Thyroid gland (tissue), 4 donors: Measurements from ENCODE around the gene DTYMK. TPM values are rescaled to one million over a fixed set of nuclear protein-coding genes. Genes with fewer than 3 reads are reported as not detected.

Source experiments
- DNase-seq, 2 donors: peaks; one replicate each; pipeline ENCODE4 v3.0.0-alpha.2; 2019
- H3K27ac ChIP-seq, 3 donors: fragments of 200-600 bp; sonication (generic); 1 replicate in 2 of 3; 2 replicates in 1 of 3; pipeline ENCODE4 v1.5.1; 2016 to 2019; ENCODE audit warnings: mild to moderate bottlenecking in 1 of 3, moderate library complexity in 1 of 3
- H3K27me3 ChIP-seq: fragments of 200-600 bp; sonication (generic); one replicate; pipeline ENCODE4 v1.5.1; 2019
- H3K36me3 ChIP-seq, 2 donors: fragments of 200-600 bp; sonication (generic); one replicate each; pipeline ENCODE4 v1.5.1; 2016 to 2019
- H3K4me1 ChIP-seq, 2 donors: fragments of 200-600 bp; sonication (generic); one replicate each; pipeline ENCODE4 v1.5.1; 2017 to 2019
- H3K4me3 ChIP-seq, 3 donors: fragments of 200-600 bp; sonication (generic); replicated peaks in 1 of 3; 1 replicate in 2 of 3; 2 replicates in 1 of 3; pipeline ENCODE4 v1.5.1; 2016; ENCODE audit warnings: mild to moderate bottlenecking in 1 of 3
- H3K9me3 ChIP-seq: fragments of 200-600 bp; sonication (generic); one replicate; pipeline ENCODE4 v1.5.1; 2017
- POLR2A ChIP-seq, 2 donors: fragments of 450-650 bp; IDR thresholded peaks; one replicate each; pipeline ENCODE4 v1.6.1; 2017; ENCODE audit warnings: antibody characterized with exemption in 2 of 2, mild to moderate bottlenecking in 2 of 2, moderate library complexity in 1 of 2
- WGBS, 2 donors: methylation state at CpG; one replicate each; pipeline ENCODE4 v1.1.5; 2017; 5-methylcytosine and 5-hydroxymethylcytosine counted together
- intact Hi-C: fragments of 100-400 bp; cut with DNase I; formaldehyde crosslinking; loops from one replicate; pipeline ENCODE4 v1.15.1; 2023
- total RNA-seq, 4 donors: library from RNA; depleted of rRNA; stranded (reverse); fragments of >200 nt; gene quantifications; one replicate each; pipeline ENCODE4 v1.2.3, GENCODE V29; 2016
- TF ChIP-seq, protein P1 (sequence below), 6 experiments: fragments of 200-600 bp in 3 of 6; fragments of 450-650 bp in 3 of 6; sonication (generic) in 3 of 6; IDR thresholded peaks; one replicate each; pipeline ENCODE4 v1.5.1; 2016 to 2019; ENCODE audit warnings: antibody characterized with exemption in 6 of 6, mild to moderate bottlenecking in 2 of 6, inconsistent platforms in 1 of 6, moderate library complexity in 1 of 6

Gene DTYMK
- total RNA-seq, 4 donors from 2014 or later, result 9.6 to 24.0 (median 15.7) TPM

DNA sequence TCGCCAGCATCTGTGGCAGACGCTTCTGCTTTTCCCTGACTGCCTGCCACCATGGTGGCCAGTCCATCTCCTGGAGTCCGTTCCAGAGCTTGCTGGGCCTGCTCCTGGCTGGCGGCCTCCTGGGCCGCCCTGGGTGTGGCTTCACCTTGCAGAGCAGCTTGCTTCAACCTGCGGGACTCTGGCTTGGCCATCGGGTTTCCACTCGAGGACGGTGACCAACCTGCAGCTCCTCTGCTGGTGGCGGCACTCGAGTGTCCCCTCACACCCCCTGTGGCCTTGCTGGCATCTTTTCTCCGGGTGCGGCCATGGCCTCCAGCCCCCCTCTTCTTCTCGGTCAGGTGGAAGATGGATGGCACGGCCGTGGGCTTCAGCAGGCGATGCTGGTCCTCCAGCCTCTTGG lies 53.1 kb downstream of the DTYMK start:
- H3K4me1 ChIP-seq, result peaks cover 15 to 25% of the 10 kb centered on the region in 2 donors
- WGBS, 2 donors, result 93 to 94% methylated on average over 17 of the region's 17 CpGs
- DNase-seq, result no peak
- H3K27me3 ChIP-seq, result no peaks in the 10 kb centered on the region
- intact Hi-C loops, result no loop called here
- TF ChIP-seq, protein P1, sequence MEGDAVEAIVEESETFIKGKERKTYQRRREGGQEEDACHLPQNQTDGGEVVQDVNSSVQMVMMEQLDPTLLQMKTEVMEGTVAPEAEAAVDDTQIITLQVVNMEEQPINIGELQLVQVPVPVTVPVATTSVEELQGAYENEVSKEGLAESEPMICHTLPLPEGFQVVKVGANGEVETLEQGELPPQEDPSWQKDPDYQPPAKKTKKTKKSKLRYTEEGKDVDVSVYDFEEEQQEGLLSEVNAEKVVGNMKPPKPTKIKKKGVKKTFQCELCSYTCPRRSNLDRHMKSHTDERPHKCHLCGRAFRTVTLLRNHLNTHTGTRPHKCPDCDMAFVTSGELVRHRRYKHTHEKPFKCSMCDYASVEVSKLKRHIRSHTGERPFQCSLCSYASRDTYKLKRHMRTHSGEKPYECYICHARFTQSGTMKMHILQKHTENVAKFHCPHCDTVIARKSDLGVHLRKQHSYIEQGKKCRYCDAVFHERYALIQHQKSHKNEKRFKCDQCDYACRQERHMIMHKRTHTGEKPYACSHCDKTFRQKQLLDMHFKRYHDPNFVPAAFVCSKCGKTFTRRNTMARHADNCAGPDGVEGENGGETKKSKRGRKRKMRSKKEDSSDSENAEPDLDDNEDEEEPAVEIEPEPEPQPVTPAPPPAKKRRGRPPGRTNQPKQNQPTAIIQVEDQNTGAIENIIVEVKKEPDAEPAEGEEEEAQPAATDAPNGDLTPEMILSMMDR (IDR thresholded peaks at IDR 0.05), result no peak
- no peak for TF ChIP-seq POLR2A (IDR thresholded peaks at IDR 0.05)
- no peak overlapping the region for H3K4me3 ChIP-seq
- no peaks in the 10 kb centered on the region for H3K9me3 ChIP-seq
- H3K36me3 ChIP-seq, result peaks cover 13% of the 10 kb centered on the region in 2 donors
- no peak overlapping the region for H3K27ac ChIP-seq

- intact Hi-C loops, result no loop called here
- peaks cover 10 to 19% of the 10 kb centered on the region in 2 donors for H3K4me1 ChIP-seq
- H3K4me3 ChIP-seq, result no peak overlapping the region
- TF ChIP-seq, protein P1 (IDR thresholded peaks at IDR 0.05), result no peak
- no peak for TF ChIP-seq POLR2A (IDR thresholded peaks at IDR 0.05)
- no peaks in the 10 kb centered on the region for H3K27me3 ChIP-seq
- H3K36me3 ChIP-seq, result peaks cover 13% of the 10 kb centered on the region in 2 donors
- H3K9me3 ChIP-seq, result no peaks in the 10 kb centered on the region
- DNase-seq, result no peak
- H3K27ac ChIP-seq, result no peak overlapping the region
- WGBS, 2 donors, result 95% methylated on average over 29 to 39 of the region's 39 CpGs
These were observed 53.9 kb downstream of the DTYMK start for GRCh38 chr2:241632478-241633325.

DNA sequence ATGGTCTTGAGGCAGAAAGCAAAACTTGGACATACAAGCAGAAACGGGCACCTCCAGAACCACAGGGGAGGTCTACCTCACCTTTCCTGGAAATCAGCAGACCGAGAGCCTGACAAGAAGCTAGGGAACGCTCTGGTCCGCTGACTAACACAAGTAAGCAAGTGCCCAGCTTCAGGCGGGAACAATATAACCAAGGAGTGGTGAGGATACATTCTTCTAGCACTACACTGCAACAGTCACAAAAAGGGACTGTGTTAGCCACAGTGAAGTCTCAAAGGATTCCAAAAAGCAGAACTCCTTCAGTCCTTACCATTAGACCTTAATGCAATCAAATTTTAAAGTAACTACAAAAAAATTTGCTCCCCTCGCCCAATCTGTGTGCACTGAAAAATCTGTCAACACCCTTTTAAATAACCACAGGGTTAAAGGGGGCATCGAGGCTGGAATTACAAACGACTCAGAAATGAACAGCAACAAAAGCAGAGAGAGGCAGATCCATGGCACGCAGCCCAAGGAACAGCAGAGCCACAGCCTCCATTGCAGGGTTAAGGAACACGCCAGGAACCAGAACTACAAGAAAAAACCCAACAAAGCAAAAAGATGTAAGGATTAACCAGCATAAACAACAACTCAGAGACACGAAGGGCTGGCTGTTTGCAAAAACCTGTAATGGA lies 56.7 kb downstream of the DTYMK start:
- TF ChIP-seq, protein P1 (IDR thresholded peaks at IDR 0.05), result no peak
- no peak for TF ChIP-seq POLR2A (IDR thresholded peaks at IDR 0.05)
- intact Hi-C loops, result no loop called here
- peak; percentile 85 for DNase-seq
- no peaks in the 10 kb centered on the region for H3K9me3 ChIP-seq
- peaks cover 13% of the 10 kb centered on the region in 2 donors for H3K36me3 ChIP-seq
- peaks cover 0 to 10% of the 10 kb centered on the region in 2 donors for H3K4me1 ChIP-seq
- no peak overlapping the region for H3K4me3 ChIP-seq
- no peaks in the 10 kb centered on the region for H3K27me3 ChIP-seq
- WGBS, 2 donors, result 59 to 65% methylated on average over 11 of the region's 11 CpGs
- H3K27ac ChIP-seq, result peak overlapping the region in 2 of 3 donors; percentile 17 to 43

GRCh38 chr2:241627675-241628074 lies 58.9 kb downstream of the DTYMK start:
- Histone ChIP-seq H3K9me3 (no peaks in the 10 kb centered on the region), H3K27ac (no peak overlapping the region), H3K36me3 (peaks cover 2 to 3% of the 10 kb centered on the region in 2 donors), H3K27me3 (no peaks in the 10 kb centered on the region), H3K4me3 (no peak overlapping the region), H3K4me1 (peaks cover 0 to 10% of the 10 kb centered on the region in 2 donors)
- 96% methylated on average over 10 of the region's 10 CpGs for WGBS, 2 donors
- intact Hi-C loops, result no loop called here
- no peak for DNase-seq
- TF ChIP-seq, protein P1 (IDR thresholded peaks at IDR 0.05), result no peak
- TF ChIP-seq POLR2A (IDR thresholded peaks at IDR 0.05), result no peak

Other genes with a start within 250 kb of the DTYMK start
- 100 to 1,000 TPM; 236 to 364 (median 266) TPM for gene STK25, start 178.2 kb downstream of the DTYMK start, total RNA-seq
- 10 to 100 TPM; 22.2 to 32.1 (median 27.0) TPM for gene BOK, start 128.1 kb downstream of the DTYMK start, total RNA-seq
- 10 to 100 TPM; 42.9 to 53.6 (median 46.2) TPM for gene THAP4, start 49.7 kb downstream of the DTYMK start, total RNA-seq
- 100 to 1,000 TPM in 1 of 4 donors, 10 to 100 TPM in 3; 58.5 to 129 (median 86.2) TPM for gene ATG4B, start 49.1 kb downstream of the DTYMK start, total RNA-seq
- gene ING5, start 15.2 kb upstream of the DTYMK start, total RNA-seq, result 10 to 100 TPM; 42.2 to 76.3 (median 59.9) TPM
- 10 to 100 TPM; 20.2 to 34.4 (median 23.0) TPM for gene D2HGDH, start 47.8 kb upstream of the DTYMK start, total RNA-seq
- not detected for gene GAL3ST2, start 90.0 kb upstream of the DTYMK start, total RNA-seq
- gene NEU4, start 122.4 kb upstream of the DTYMK start, total RNA-seq, result 1 to 10 TPM in 2 of 4 donors, under 1 TPM in 1, not detected in 1; 0.78 to 5.7 (median 1.1) TPM
- 1 to 10 TPM in 2 of 4 donors, under 1 TPM in 2; 0.49 to 2.3 (median 1.1) TPM for gene PDCD1, start 172.1 kb upstream of the DTYMK start, total RNA-seq
- under 1 TPM in 1 of 4 donors, not detected in 3; 0.13 TPM for gene RTP5, start 182.9 kb upstream of the DTYMK start, total RNA-seq